Breast epithelium (tissue), 4 donors: ENCODE data around the gene ASXL1. TPM values are rescaled to one million over a fixed set of nuclear protein-coding genes. Genes with fewer than 3 reads are reported as not detected.

Experiments
- DNase-seq, 2 donors: peaks; one replicate each; pipeline ENCODE4 v3.0.0-alpha.2; 2019; ENCODE audit warnings: low spot score in 2 of 2
- H3K27ac ChIP-seq, 2 donors: fragments of 200-600 bp; sonication (generic) in 1 of 2; one replicate each; pipeline ENCODE4 v1.5.1; 2016 to 2019; ENCODE audit warnings: mild to moderate bottlenecking in 1 of 2
- H3K27me3 ChIP-seq, 2 donors: fragments of 200-600 bp; sonication (generic) in 1 of 2; one replicate each; pipeline versions ENCODE4 v1.5.1 to v1.6.0; 2017 to 2019; ENCODE audit warnings: control low read depth in 1 of 2, mild to moderate bottlenecking in 1 of 2
- H3K36me3 ChIP-seq: fragments of 200-600 bp; one replicate; pipeline ENCODE4 v1.5.1; 2019
- H3K4me1 ChIP-seq, 2 donors: fragments of 200-600 bp; sonication (generic); one replicate each; pipeline ENCODE4 v1.5.1; 2016 to 2019; ENCODE audit warnings: control low read depth in 1 of 2
- H3K4me3 ChIP-seq, 3 donors: fragments of 200-600 bp; sonication (generic); 1 replicate in 2 of 3; 2 replicates in 1 of 3; pipeline ENCODE4 v1.5.1; 2016 to 2019; ENCODE audit warnings: mild to moderate bottlenecking in 3 of 3, moderate library complexity in 2 of 3
- H3K9me3 ChIP-seq, 2 donors: fragments of 200-600 bp; sonication (generic) in 1 of 2; one replicate each; pipeline ENCODE4 v1.5.1; 2016 to 2019; ENCODE audit warnings: control low read depth in 1 of 2
- CTCF ChIP-seq, 3 donors: fragments of 450-650 bp; IDR thresholded peaks; one replicate each; pipeline ENCODE4 v1.5.1; 2016 to 2017; ENCODE audit warnings: antibody characterized with exemption in 3 of 3, mild to moderate bottlenecking in 3 of 3, moderate library complexity in 3 of 3
- POLR2A ChIP-seq: fragments of 450-650 bp; IDR thresholded peaks from one replicate; pipeline ENCODE4 v1.6.1; 2016; ENCODE audit warnings: antibody characterized with exemption, mild to moderate bottlenecking, moderate library complexity
- POLR2AphosphoS5 ChIP-seq, 3 donors: sonication (generic); formaldehyde crosslinking; IDR thresholded peaks; one replicate each; pipeline ENCODE4 v1.6.1; 2017; ENCODE audit warnings: antibody characterized with exemption in 3 of 3
- intact Hi-C: fragments of 100-400 bp; cut with DNase I; formaldehyde crosslinking; loops from one replicate; pipeline ENCODE4 v1.15.1; 2023; ENCODE audit warnings: low total_unique reads
- total RNA-seq, 3 donors: library from RNA; depleted of rRNA; stranded (reverse); fragments of >200 nt; gene quantifications; one replicate each; pipeline ENCODE4 v1.1.0, GENCODE V29; 2016

Gene ASXL1
- total RNA-seq, 3 donors from 2014 or later = 73.3 to 102 (median 97.3) TPM

GRCh38 chr20:32487381-32487780 is 129.2 kb downstream of the ASXL1 start:
- intact Hi-C loops = no loop called here
- no peak for DNase-seq
- Histone ChIP-seq H3K4me1 (no peaks in the 10 kb centered on the region), H3K27me3 (no peaks in the 10 kb centered on the region), H3K9me3 (no peaks in the 10 kb centered on the region), H3K4me3 (no peak overlapping the region), H3K36me3 (no peaks in the 10 kb centered on the region), H3K27ac (no peak overlapping the region)
- TF ChIP-seq POLR2A (no peak), POLR2AphosphoS5 (IDR thresholded peaks at IDR 0.05) (no peak), CTCF (IDR thresholded peaks at IDR 0.05) (no peak)

DNA sequence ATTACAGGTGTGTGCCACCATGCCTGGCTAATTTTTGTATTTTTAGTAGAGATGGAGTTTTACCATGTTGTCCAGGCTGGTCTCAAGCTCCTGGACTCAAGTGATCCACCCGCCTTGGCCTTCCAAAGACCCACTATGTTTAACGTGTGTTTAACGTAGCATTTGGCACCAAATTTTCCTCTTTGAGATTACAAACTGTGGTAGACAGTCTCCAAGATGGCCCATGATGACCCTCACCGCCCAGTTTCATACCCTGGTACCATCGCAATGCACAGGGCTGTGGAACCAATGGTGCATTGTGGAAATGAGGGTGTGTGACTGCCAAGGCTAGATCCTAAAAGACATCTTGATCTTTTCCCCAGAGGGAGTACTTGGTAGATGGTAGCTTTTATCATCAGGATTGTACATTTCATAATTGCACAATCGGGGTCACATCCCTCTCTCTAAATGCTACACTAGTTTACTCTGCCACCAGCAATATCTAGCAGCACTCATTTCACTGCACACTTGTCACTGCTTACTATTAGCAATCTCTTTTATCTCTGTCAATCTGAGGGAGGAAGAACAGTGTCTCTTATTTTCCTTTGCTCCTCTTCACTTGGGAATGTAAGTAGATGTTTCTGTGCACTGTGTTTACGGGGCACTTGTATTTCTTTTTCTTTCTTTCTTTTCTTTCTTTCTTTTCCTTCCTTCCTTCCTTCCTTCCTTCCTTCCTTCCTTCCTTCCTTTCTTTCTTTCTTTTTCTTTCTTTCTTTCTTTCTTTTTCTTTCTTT is 130.1 kb downstream of the ASXL1 start:
- Histone ChIP-seq H3K4me3 (no peak overlapping the region), H3K9me3 (no peaks in the 10 kb centered on the region), H3K27me3 (no peaks in the 10 kb centered on the region), H3K36me3 (no peaks in the 10 kb centered on the region), H3K4me1 (no peaks in the 10 kb centered on the region), H3K27ac (no peak overlapping the region)
- TF ChIP-seq POLR2AphosphoS5 (IDR thresholded peaks at IDR 0.05) = no peak
- no peak for TF ChIP-seq CTCF (IDR thresholded peaks at IDR 0.05)
- no peak for TF ChIP-seq POLR2A
- intact Hi-C loops = no loop called here
- no peak for DNase-seq

Other genes with a start within 250 kb of the ASXL1 start
- gene TM9SF4, start 248.6 kb upstream of the ASXL1 start, total RNA-seq = 10 to 100 TPM; 20.2 to 28.5 (median 26.9) TPM
- 1 to 10 TPM; 2.9 to 7.6 (median 4.3) TPM for gene PLAGL2, start 150.6 kb upstream of the ASXL1 start, total RNA-seq
- gene POFUT1, start 150.5 kb upstream of the ASXL1 start, total RNA-seq = 10 to 100 TPM; 29.5 to 38.7 (median 34.2) TPM
- 10 to 100 TPM; 23.7 to 28.6 (median 24.6) TPM for gene KIF3B, start 80.7 kb upstream of the ASXL1 start, total RNA-seq
- gene NOL4L, start 227.0 kb downstream of the ASXL1 start, total RNA-seq = 10 to 100 TPM in 2 of 3 donors, 1 to 10 TPM in 1; 3.7 to 18.4 (median 15.8) TPM